Activated CD8-positive, alpha-beta memory T cell treated with anti-CD3 and anti-CD28 coated beads, Interleukin-2, amount 50 U/mL, for 4 hours (primary cell): ENCODE measurements around the gene ZNF19.

Experiments used
- DNase-seq: peaks from one replicate; pipeline ENCODE4 v3.0.0-alpha.2; 2020

The ZNF19 gene

DNA sequence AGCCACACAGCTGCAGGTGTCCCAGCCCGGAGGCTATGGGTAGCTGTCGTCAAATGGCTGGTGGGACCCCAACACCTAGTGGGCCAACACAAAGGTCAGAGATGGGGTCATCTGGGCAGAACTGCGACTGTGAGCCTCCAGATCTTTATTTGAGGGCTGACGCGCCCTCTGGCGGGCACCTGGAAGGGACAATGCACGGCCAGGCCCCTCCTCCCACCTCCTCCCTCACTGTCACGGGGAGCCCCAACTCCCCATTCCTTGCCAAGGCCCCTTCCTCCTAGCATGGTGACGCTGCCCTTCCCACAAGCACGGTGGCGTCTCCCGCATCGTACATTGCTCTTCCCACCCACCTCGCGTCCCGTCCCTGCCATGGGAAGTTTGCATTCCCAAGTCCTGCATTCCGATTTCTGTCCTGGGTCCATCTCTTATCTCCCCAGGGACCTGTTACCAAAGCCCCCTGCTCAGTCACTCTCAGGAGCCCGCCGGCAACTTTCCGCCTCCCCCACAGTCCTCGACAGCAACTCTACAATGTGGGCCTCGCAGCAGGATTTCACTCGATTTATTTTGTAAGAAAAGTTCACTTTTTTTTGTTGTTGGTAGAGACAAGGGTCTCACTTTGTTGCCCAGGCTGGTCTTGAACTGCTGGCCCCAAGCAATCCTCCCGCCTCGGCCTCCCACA is 48.3 kb downstream of the ZNF19 start:
- DNase-seq, result no peak

DNA sequence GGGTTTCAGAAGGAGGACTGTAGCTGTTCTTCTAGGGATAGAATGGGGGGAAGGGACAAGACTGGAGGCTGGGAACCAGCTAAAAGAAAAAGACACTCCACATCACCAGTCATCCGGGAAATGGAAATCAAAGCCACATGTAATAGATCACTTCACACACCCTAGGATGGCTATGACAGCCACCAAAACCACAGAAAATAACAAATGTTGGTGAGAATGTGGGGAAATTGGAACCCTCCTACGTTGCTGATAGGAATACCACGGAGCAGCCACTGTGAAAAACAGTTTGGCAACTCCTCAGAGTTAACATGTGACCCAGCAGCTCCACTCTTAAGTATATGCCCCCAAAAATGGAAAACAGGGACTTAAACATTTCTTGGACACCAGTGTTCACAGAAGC is 49.6 kb downstream of the ZNF19 start:
- DNase-seq, result no peak

DNA sequence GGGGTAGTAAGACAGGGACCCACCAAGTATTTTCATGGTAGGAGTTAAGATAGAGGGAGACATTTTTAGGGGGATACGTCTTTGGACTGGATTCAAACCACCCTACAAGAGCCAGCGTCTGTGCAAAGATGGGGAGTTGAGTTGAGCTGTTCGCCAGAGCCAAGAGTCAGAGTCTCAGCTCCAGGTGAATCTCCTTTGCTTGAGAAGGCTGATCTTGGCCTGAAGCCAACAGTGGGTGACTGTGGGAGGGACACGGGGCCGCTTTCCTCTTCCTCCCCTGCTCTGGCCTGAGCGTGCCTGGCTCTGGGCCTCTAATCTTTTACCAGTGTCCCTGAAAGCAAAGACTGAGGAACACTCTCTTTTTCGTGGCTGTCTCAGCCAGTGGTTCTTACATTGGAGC is 52.7 kb downstream of the ZNF19 start:
- no peak for DNase-seq

DNA sequence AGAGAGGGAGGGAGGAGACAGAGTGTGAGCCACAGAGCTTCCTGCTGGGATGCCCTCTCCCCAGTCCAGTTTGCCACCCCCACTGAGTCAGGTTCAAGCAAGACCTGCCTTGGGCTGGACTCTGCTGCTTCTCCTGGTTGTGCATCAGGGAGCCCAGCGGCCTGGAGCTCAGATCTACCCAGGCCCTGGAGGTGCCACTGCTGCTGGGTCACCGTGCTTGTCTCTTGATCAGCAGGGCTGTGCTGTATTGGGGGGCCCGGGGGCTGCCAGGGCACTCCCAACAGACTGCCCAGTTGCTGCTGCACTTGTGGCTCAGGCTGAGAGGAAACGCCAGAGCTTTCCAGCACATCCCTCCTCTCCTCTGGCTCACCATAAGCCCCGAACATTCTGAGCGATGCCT is 56.2 kb downstream of the ZNF19 start:
- no peak for DNase-seq

DNA sequence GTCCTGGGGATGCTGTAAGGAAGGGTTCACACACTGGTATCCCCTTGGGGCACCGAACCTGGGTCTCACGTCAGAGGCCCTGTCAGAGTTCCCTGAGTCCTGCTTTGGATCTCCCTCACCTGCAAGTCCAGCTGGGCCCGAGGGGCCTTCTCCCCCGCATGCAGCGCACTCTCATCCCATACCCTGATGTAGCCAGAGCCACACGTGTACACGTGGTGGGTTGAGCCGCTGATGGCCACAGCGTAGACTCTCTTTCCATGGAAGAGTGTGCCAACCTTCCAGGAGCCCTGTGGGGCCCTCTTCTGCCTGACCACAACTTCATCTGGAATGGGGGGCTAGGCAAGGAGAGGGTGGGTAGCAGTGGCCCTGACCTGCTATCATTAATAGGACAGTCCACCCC is 57.1 kb downstream of the ZNF19 start:
- no peak for DNase-seq

DNA sequence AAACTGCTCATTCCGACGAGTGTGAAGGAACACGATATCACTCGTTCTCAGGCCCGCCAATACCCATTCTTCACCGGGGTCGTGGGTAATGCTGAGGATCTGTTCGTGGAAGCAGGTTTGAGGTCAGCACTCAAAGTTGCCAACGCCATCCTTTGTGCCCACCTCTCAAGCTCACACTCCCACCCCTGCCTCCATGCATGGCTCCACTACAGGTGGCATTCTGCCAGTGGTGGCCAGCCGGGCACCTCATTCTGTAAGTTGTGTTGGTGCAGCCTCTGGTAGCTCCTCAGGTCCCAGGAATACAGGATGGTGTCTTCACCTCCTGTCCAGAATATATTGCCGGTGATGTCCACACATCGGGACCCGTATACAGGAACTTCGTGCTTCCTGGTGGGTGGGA is 57.9 kb downstream of the ZNF19 start:
- no peak for DNase-seq

DNA sequence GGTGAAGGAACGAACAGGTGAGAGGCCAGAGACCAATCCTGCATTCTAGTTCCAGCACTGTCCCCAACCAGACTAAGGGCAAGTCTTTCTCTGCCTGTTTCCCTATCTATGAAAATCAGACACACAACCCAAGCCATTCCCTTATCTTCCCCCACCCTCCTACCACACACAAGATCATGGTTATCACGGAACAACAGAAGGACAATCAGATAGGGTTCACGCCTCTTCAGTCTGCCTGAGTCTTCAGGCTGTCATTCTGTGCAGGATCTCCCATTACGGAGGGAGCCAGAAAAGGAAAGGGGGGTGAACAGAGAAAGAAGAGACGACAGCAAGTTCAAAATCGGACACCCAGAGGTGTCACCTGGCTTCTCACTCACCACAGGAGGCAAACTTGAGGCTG is 58.4 kb downstream of the ZNF19 start:
- DNase-seq, result no peak

DNA sequence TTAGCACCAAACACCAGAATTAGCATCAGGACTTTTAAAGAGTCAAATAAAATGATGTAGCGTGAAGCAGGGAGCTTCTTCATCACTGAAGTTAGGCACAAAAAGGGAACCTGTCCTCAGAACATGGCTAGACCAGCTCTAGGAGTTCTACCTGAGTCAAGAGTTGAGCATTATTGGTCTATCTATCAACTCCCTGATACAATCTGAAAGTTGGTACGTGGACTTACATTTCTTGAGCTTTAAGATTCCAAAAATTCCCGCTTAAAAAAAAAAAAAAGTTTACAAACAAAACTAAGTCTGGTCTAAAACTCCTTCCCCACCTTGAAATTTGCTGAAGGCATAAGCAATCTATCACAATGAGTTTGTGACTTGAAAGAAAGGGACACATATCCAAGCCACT is 59.5 kb downstream of the ZNF19 start:
- DNase-seq, result no peak

DNA sequence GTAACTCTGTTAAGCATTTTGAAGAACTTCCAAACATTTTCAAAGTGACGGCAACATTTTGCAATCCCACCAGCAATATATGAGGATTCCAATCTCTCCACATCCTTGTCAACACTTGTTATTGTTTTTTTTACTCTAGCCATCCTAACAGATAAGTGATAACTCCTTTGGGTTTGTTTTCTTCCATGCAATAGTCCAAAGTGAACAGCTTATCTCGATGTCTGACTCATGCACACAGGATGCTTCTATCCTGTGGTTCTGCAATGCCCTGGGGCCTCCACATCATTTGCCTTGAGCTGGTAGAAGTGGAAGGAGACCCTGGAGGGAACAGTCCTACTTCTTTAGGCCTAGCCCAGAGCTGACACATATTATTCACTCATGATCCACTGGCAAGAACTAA is 60.2 kb downstream of the ZNF19 start:
- DNase-seq, result no peak

DNA sequence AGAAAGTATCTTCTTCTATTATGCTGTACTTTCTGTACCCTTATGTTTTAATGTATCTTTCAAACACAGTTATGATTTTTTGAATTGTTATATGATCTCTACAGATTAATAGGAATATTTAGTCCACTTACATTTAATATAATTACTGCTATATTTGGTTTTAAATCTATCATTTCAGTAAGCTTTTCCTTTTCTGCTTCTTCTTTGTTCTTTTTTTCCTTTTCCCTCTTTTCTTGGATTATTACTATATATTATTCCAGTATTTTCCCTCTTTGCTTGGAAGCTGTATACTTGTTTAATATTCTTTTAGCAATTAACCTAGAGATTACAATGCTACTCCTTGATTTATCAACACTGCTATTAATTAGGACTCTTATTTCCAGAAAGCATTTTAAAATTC is 60.7 kb downstream of the ZNF19 start:
- no peak for DNase-seq

DNA sequence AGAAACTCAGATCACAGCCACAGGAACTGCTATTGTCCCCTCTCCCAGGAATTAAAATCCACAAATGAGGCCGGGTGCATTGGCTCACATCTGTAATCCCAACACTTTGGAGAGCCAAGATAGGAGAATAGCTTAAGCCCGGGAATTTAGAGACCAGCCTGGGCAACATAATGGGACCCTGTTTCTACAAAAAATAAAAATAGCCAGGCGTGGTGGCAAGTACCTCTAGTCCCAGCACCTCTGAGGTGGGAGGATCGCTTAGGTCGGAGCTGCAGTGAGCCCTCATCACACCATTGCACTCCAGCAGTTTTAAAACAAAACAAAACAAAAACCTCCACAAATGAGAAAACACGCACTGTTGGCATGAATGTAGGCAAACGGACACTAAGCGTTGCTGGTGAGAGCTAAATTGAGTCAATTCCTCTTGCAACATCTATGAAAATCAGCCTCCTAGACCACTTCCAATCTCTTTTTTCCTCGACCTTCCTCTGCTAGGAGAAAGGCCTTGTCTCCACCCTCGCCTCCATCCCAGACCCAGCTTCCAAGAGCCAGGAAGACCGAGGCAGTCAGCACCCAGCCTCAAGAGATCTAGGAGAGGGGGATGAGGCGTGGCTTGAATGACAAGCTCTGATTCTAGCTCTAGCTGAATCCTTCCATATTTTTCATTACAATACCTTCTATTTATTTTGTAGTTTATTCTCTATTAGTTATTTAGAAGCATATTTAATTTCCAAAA is 62.1 kb downstream of the ZNF19 start:
- DNase-seq, result no peak

DNA sequence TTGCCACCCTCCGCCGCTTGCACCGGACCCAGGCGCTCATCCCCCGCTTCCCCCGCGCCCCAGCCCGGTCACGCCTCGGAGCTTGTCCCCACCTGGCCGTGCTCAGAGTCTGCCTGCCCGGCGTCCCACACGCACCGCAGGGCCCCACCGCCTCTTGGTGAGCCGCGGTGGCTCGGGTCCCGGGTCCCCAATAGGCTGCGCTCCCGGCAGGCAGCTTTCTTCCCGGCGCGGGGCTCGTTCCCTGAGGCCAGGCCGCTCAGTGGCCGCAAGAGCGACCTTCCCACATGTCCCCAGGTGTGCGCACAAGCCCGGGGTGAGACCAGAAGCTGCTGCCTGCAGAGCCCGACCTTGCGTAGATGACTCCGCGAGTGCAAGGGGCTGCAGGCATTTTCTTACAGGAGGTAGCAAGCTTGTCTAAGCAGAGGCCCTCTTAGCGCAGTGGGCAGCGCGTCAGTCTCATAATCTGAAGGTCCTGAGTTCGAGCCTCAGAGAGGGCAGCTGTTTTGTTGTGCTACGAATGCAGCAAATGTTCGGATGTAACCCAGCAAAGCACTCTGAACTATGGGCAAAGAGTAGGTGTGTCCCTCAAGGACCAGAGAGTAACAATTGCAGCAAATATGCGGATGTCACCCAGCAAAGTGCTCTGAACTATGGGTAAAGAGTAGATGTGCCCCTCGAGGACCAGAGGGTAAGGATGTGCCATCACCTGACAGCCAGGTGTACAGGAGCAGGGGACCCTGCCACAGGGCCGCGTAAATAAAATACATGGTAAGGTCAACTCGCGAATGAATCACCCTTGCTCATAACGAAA is 62.9 kb downstream of the ZNF19 start:
- no peak for DNase-seq

DNA sequence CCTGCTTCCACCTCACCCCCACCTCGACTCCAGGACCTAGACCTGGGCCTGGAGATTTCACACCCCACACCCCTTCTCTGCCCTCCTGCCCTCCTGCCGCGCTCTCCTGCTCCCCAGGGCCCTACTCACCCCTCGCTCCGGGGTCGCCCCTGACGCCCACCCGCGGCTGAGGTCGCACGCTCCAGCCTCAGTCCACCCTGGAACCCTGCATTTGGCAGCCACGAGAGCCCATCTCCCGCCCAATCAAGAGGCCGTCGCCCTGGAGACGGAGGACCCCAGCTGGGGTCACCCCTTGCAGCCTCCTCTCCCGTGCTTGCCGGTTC is 63.4 kb downstream of the ZNF19 start:
- no peak for DNase-seq

DNA sequence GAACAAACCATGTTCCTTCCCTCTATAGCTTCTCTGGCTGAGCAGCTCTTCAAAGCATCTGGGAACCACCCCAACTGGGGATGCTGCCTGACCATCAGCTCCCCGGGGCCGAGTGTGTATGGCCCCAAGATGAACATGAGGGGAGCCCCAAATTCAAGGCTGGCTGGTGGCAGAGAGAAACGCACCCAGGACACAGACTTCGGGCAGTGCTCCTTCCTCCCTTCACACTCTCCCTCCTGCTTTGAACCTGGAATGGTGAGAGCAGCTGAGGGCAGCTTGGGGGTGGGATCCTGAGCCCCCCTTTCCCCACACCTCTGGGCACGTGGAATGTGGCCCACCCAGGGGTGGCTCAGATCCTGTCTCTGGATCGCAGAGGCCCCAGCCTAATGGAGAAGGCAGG is 64.5 kb downstream of the ZNF19 start:
- no peak for DNase-seq

DNA sequence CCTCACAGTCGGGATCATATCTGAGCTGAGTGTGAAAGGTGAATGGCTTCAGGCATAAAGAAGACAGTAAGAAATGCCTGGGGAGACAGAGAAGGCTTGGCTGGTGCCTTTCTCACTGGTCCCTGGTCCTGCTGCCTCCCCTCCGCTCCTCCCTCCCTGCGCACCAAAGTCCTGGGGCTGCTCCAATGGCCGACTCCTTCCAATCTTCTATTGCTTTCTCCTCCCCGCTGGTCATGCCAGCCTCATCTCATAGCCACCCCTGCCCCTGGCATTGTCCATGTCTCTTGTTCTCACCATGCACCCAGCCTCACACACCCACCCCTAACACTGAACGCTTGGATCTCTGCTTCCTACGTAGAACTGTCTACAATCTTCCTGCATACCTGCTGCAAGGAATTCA is 65.3 kb downstream of the ZNF19 start:
- DNase-seq, result no peak
